Fibroblast of mammary gland (primary cell): ENCODE data around the gene FARS2.

Experiments used
- DNase-seq: peaks from one replicate; pipeline ENCODE4 v3.0.0-alpha.2; 2010; ENCODE audit warnings: low read depth
- H3K4me3 ChIP-seq: 2 replicates; pipeline ENCODE4 v1.5.1; 2011; ENCODE audit warnings: low read depth, mild to moderate bottlenecking, low read length, moderate library complexity; ENCODE audit not compliant: control insufficient read depth
- CTCF ChIP-seq: conservative IDR thresholded peaks from 2 replicates; pipeline ENCODE4 v1.5.1; 2011; ENCODE audit warnings: low read depth, low read length, inconsistent platforms; ENCODE audit not compliant: control insufficient read depth, insufficient read depth

FARS2 gene

GRCh38 chr6:5763871-5764270 is 502.6 kb downstream of the FARS2 start:
- no peak for TF ChIP-seq CTCF
- DNase-seq, result peak; percentile 43
- H3K4me3 ChIP-seq, result no peak overlapping the region

- no peak for TF ChIP-seq CTCF
- DNase-seq, result peak; percentile 65
- no peak overlapping the region for H3K4me3 ChIP-seq
Measured at GRCh38 chr6:5764401-5764955, 503.2 kb downstream of the FARS2 start.

- no peak overlapping the region for H3K4me3 ChIP-seq
- DNase-seq, result no peak
- no peak for TF ChIP-seq CTCF
Measured at GRCh38 chr6:5765141-5765760, 503.9 kb downstream of the FARS2 start.

- no peak for DNase-seq
- H3K4me3 ChIP-seq, result no peak overlapping the region
- peak; percentile 30 for TF ChIP-seq CTCF
Measured at GRCh38 chr6:5766260-5766659, 504.9 kb downstream of the FARS2 start.

GRCh38 chr6:5767471-5767870 is 506.2 kb downstream of the FARS2 start:
- no peak for TF ChIP-seq CTCF
- H3K4me3 ChIP-seq, result no peak overlapping the region
- no peak for DNase-seq

GRCh38 chr6:5771211-5771610 is 509.9 kb downstream of the FARS2 start:
- TF ChIP-seq CTCF, result no peak
- no peak overlapping the region for H3K4me3 ChIP-seq
- no peak for DNase-seq
